H1 (cell line): Measurements from ENCODE around the gene GLS. TPM values are rescaled to one million over a fixed set of nuclear protein-coding genes. Genes with fewer than 3 reads are reported as not detected.

Source experiments
- BRCA1 ChIP-seq: IDR thresholded peaks from 2 replicates; pipeline ENCODE4 v1.6.1; 2012; ENCODE audit warnings: low read depth, low read length, improper control_type of control experiment
- CTCF ChIP-seq, 3 experiments: IDR thresholded peaks; 1 replicate in 2 of 3; 2 replicates in 1 of 3; pipeline versions ENCODE4 v1.5.1 to v1.6.1; 2011; ENCODE audit warnings: low read length in 3 of 3, mild to moderate bottlenecking in 3 of 3, inconsistent platforms in 2 of 3, low read depth in 1 of 3, moderate library complexity in 1 of 3; ENCODE audit not compliant: insufficient read depth in 1 of 3; ENCODE audit errors: control extremely low read depth in 1 of 3
- MAX ChIP-seq: IDR thresholded peaks from 2 replicates; pipeline ENCODE4 v1.6.1; 2012; ENCODE audit warnings: inconsistent platforms
- NRF1 ChIP-seq: IDR thresholded peaks from 2 replicates; pipeline ENCODE4 v1.6.1; 2011; ENCODE audit warnings: mild to moderate bottlenecking, low read depth, low read length, improper control_type of control experiment
- SIN3A ChIP-seq, 2 experiments: IDR thresholded peaks in 1 of 2; conservative IDR thresholded peaks in 1 of 2; 2 replicates each; pipeline ENCODE4 v1.6.1; 2011 to 2012; ENCODE audit warnings: low read length in 2 of 2, improper control_type of control experiment in 1 of 2, low read depth in 1 of 2, mild to moderate bottlenecking in 1 of 2
- SP1 ChIP-seq: IDR thresholded peaks from 2 replicates; pipeline ENCODE4 v1.6.1; 2011; ENCODE audit warnings: low read depth, low read length
- SRF ChIP-seq: IDR thresholded peaks from 2 replicates; pipeline ENCODE4 v1.6.1; 2011; ENCODE audit warnings: mild to moderate bottlenecking, low read depth, low read length, moderate library complexity
- polyA plus RNA-seq, 7 experiments: library from polyadenylated mRNA; depleted of rRNA in 3 of 7; stranded (reverse) in 5 of 7; unstranded in 2 of 7; fragments of >200 nt in 5 of 7; fragments of 200-250 nt in 2 of 7; gene quantifications; 1 replicate in 5 of 7; 2 replicates in 1 of 7; 4 replicates in 1 of 7; pipeline versions ENCODE4 v1.2.1 to v1.2.3, GENCODE V29; 2011 to 2013; ENCODE audit warnings: missing spikeins in 2 of 7, mixed read lengths in 2 of 7
- total RNA-seq: library from RNA; stranded (reverse); fragmentation: NEBNext Ultra II Directional; extraction: Animal tissue kit (Norgen Biotek cat#: 25700); gene quantifications from 2 replicates; pipeline ENCODE4 v1.2.1, GENCODE V29; 2021

GLS gene
- total and polyA plus RNA-seq, 2 of the 8 experiments (the other 6 are each of a cell fraction or from before 2014, with no cell fraction given), result 15.7 to 89.8 TPM

- TF ChIP-seq CTCF (IDR thresholded peaks at IDR 0.05; ENCODE audit: control extremely low read depth in 1 of 3, insufficient read depth in 1 of 3, low read depth in 1 of 3, low read length in 3 of 3), result no peak
- TF ChIP-seq SP1, result no peak
- no peak for TF ChIP-seq SIN3A (conservative IDR thresholded peaks at IDR 0.05 in 1 of 2, IDR thresholded peaks at IDR 0.05 in 1 of 2; ENCODE audit: low read depth in 1 of 2, low read length in 2 of 2)
- TF ChIP-seq MAX, result no peak
- TF ChIP-seq SRF, result no peak
- TF ChIP-seq BRCA1, result no peak
- TF ChIP-seq NRF1, result no peak
Measured at GRCh38 chr2:190841707-190842505, 38.7 kb upstream of the GLS start (continued).
